Thoracic aorta (tissue), 2 donors: ENCODE results near the gene EFCAB5. TPM values are rescaled to one million over a fixed set of nuclear protein-coding genes. Genes with fewer than 3 reads are reported as not detected.
"Not testable (repeated sequence)": the region's sequence is repeated elsewhere in the genome, so short reads cannot be mapped to it uniquely, and the experiment has no call there.

Experiments
- ATAC-seq: fragments of 150-250 bp; one replicate; pipeline ENCODE4 v1.8.0; 2017; ENCODE audit warnings: low read depth; ENCODE audit not compliant: insufficient number of reproducible peaks, low FRiP score
- DNase-seq: peaks from one replicate; pipeline ENCODE4 v3.0.0-alpha.2; 2020; ENCODE audit warnings: low spot score
- H3K27ac ChIP-seq, 2 donors: fragments of 200-600 bp; sonication (generic); 1 replicate in 1 of 2; 2 replicates in 1 of 2; pipeline ENCODE4 v1.5.1; 2016; ENCODE audit warnings: mild to moderate bottlenecking in 2 of 2, moderate library complexity in 2 of 2
- H3K27me3 ChIP-seq: fragments of 200-600 bp; sonication (generic); replicated peaks from 2 replicates; pipeline ENCODE4 v1.6.0; 2016; ENCODE audit warnings: mild to moderate bottlenecking; ENCODE audit not compliant: insufficient read depth
- H3K36me3 ChIP-seq: fragments of 200-600 bp; sonication (generic); one replicate; pipeline ENCODE4 v1.5.1; 2016
- H3K4me1 ChIP-seq, 2 donors: fragments of 200-600 bp; sonication (generic); 1 replicate in 1 of 2; 2 replicates in 1 of 2; pipeline versions ENCODE4 v1.5.1 to v1.6.0; 2016; ENCODE audit warnings: low read depth in 2 of 2, mild to moderate bottlenecking in 1 of 2; ENCODE audit not compliant: control insufficient read depth in 1 of 2
- H3K4me3 ChIP-seq: fragments of 200-600 bp; sonication (generic); 2 replicates; pipeline ENCODE4 v1.5.1; 2016; ENCODE audit warnings: mild to moderate bottlenecking
- H3K9me3 ChIP-seq: fragments of 200-600 bp; sonication (generic); 2 replicates; pipeline ENCODE4 v1.5.1; 2016
- CTCF ChIP-seq: fragments of 200-600 bp; sonication (generic); IDR thresholded peaks from one replicate; pipeline ENCODE4 v1.5.1; 2019; ENCODE audit warnings: antibody characterized with exemption
- total RNA-seq, 2 donors: library from RNA; depleted of rRNA; stranded (reverse); fragments of >200 nt; gene quantifications; one replicate each; pipeline versions ENCODE4 v1.1.0 to v1.2.3, GENCODE V29; 2016

The EFCAB5 gene
- total RNA-seq, 2 donors from 2014 or later: 1.9 TPM; not detected in 1

GRCh38 chr17:29956225-29956624 is 14.8 kb downstream of the EFCAB5 start:
- TF ChIP-seq CTCF: no peak
- Histone ChIP-seq H3K9me3 (no peaks in the 10 kb centered on the region), H3K27ac (no peak overlapping the region), H3K36me3 (no peaks in the 10 kb centered on the region), H3K4me3 (no peak overlapping the region), H3K4me1 (no peaks in the 10 kb centered on the region), H3K27me3 (no peaks in the 10 kb centered on the region)
- no peak for DNase-seq
- ATAC-seq: no peak

- H3K27me3 ChIP-seq, ATAC-seq, H3K9me3 ChIP-seq, DNase-seq, H3K4me3 ChIP-seq, H3K36me3 ChIP-seq, H3K4me1 ChIP-seq, H3K27ac ChIP-seq: not testable (repeated sequence)
These were observed 16.1 kb downstream of the EFCAB5 start for GRCh38 chr17:29957488-29957887.

- H3K4me1 ChIP-seq: no peaks in the 10 kb centered on the region
- no peak overlapping the region for H3K27ac ChIP-seq
- H3K4me3 ChIP-seq: no peak overlapping the region
- H3K36me3 ChIP-seq: no peaks in the 10 kb centered on the region
- DNase-seq (no peak), ATAC-seq (no peak)
- no peaks in the 10 kb centered on the region for H3K27me3 ChIP-seq
- H3K9me3 ChIP-seq: no peaks in the 10 kb centered on the region
- no peak for TF ChIP-seq CTCF
These were observed 17.7 kb downstream of the EFCAB5 start for GRCh38 chr17:29958947-29959657.

- DNase-seq (no peak), ATAC-seq (no peak)
- no peaks in the 10 kb centered on the region for H3K36me3 ChIP-seq
- TF ChIP-seq CTCF: no peak
- no peaks in the 10 kb centered on the region for H3K9me3 ChIP-seq
- no peak overlapping the region for H3K4me3 ChIP-seq
- H3K4me1 ChIP-seq: no peaks in the 10 kb centered on the region
- no peak overlapping the region for H3K27ac ChIP-seq
- no peaks in the 10 kb centered on the region for H3K27me3 ChIP-seq
These were observed 18.4 kb downstream of the EFCAB5 start for GRCh38 chr17:29959658-29960337.

GRCh38 chr17:29962656-29963055 is 21.2 kb downstream of the EFCAB5 start:
- H3K4me1 ChIP-seq: no peaks in the 10 kb centered on the region
- DNase-seq (no peak), ATAC-seq (no peak)
- no peak overlapping the region for H3K27ac ChIP-seq
- H3K36me3 ChIP-seq: no peaks in the 10 kb centered on the region
- no peaks in the 10 kb centered on the region for H3K9me3 ChIP-seq
- H3K27me3 ChIP-seq: no peaks in the 10 kb centered on the region
- TF ChIP-seq CTCF: no peak
- no peak overlapping the region for H3K4me3 ChIP-seq
